Measurements from ENCODE around the gene EGFLAM.

The EGFLAM gene

DNA sequence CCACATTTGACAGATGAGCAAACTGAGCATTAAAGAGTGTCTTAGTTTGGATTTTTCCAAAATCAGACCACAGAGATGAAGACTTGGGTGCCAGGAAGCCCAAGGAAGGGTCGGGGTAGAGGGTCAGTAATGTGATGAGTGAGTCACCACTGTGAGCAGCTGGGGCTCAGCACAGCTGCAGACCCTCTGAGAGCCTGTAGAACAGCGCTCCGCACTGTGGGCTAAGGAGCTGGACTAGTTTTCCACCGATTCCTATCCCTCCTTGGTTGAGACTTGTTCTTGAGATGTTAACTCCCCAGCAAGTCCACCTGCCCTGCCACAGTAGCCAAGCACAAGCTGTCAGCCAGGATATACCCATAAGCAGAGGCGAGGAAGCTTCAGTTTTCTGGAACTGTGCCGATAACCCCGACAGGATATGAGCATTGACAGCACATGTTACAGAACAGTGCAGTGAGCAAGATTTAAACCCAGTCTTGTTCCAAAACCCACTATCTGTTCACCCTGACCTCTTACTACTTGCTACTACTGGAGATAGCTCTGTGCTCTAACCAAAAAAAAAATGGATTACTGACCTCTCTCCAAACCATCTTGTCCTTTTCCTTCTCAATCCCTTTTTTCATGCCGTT is 31.8 kb downstream of the EGFLAM start:
- no peak overlapping the region for H3K9ac ChIP-seq (ENCODE audit: low read length)
- TF ChIP-seq, protein P1, sequence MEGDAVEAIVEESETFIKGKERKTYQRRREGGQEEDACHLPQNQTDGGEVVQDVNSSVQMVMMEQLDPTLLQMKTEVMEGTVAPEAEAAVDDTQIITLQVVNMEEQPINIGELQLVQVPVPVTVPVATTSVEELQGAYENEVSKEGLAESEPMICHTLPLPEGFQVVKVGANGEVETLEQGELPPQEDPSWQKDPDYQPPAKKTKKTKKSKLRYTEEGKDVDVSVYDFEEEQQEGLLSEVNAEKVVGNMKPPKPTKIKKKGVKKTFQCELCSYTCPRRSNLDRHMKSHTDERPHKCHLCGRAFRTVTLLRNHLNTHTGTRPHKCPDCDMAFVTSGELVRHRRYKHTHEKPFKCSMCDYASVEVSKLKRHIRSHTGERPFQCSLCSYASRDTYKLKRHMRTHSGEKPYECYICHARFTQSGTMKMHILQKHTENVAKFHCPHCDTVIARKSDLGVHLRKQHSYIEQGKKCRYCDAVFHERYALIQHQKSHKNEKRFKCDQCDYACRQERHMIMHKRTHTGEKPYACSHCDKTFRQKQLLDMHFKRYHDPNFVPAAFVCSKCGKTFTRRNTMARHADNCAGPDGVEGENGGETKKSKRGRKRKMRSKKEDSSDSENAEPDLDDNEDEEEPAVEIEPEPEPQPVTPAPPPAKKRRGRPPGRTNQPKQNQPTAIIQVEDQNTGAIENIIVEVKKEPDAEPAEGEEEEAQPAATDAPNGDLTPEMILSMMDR (IDR thresholded peaks at IDR 0.05; ENCODE audit: insufficient read depth, low read length, poor library complexity, severe bottlenecking) = no peak
- TF ChIP-seq EZH2phosphoT487 (conservative IDR thresholded peaks at IDR 0.05; ENCODE audit: low read length) = no peak
- no peak overlapping the region for H3K27ac ChIP-seq (ENCODE audit: low read depth, low read length)
- H4K20me1 ChIP-seq (ENCODE audit: low read depth, low read length) = no peaks in the 10 kb centered on the region
- H3K27me3 ChIP-seq (ENCODE audit: low read length) = no peaks in the 10 kb centered on the region
- no peak overlapping the region for H3K4me2 ChIP-seq (ENCODE audit: low read depth, low read length, poor library complexity, severe bottlenecking)
- no peaks in the 10 kb centered on the region for H3K79me2 ChIP-seq (ENCODE audit: insufficient read depth, low read length)
- no peaks in the 10 kb centered on the region for H3F3A ChIP-seq (ENCODE audit: insufficient read depth)
- no peaks in the 10 kb centered on the region for H3K9me3 ChIP-seq (ENCODE audit: insufficient read depth, low read length)
- H3K4me3 ChIP-seq (ENCODE audit: insufficient read depth, low read length, poor library complexity, severe bottlenecking) = no peak overlapping the region
- no peak overlapping the region for H2AFZ ChIP-seq (ENCODE audit: low read depth, low read length, severe bottlenecking)
- no peaks in the 10 kb centered on the region for H3K9me2 ChIP-seq (replicated peaks; ENCODE audit: insufficient read depth, low read length)
- H3K36me3 ChIP-seq (ENCODE audit: low read length) = no peaks in the 10 kb centered on the region

DNA sequence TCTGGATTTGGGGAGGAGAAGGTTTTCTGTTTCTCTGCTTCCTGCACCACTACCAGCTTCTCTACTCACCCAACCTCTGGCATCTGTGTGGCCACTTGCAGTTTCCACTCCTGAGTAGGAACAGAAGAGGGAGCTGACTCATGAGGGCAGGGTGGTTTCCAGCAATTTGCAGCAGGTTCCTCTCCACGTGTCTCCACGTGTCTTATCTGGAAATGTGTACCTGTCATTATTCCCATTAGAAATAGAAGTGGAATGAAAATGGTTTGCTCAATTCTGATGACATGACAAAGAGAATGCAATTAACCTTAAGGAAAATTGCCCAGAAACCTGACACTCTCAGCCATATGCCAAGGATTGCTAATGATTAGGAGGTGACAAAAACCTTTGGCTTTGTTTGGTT is 33.0 kb downstream of the EGFLAM start:
- no peak for TF ChIP-seq EZH2phosphoT487 (conservative IDR thresholded peaks at IDR 0.05; ENCODE audit: low read length)
- no peak overlapping the region for H3K4me3 ChIP-seq (ENCODE audit: insufficient read depth, low read length, poor library complexity, severe bottlenecking)
- H3K27ac ChIP-seq (ENCODE audit: low read depth, low read length) = no peak overlapping the region
- H3K9ac ChIP-seq (ENCODE audit: low read length) = no peak overlapping the region
- no peak overlapping the region for H3K4me2 ChIP-seq (ENCODE audit: low read depth, low read length, poor library complexity, severe bottlenecking)
- no peaks in the 10 kb centered on the region for H4K20me1 ChIP-seq (ENCODE audit: low read depth, low read length)
- no peaks in the 10 kb centered on the region for H3F3A ChIP-seq (ENCODE audit: insufficient read depth)
- H3K36me3 ChIP-seq (ENCODE audit: low read length) = no peaks in the 10 kb centered on the region
- H3K9me2 ChIP-seq (replicated peaks; ENCODE audit: insufficient read depth, low read length) = no peaks in the 10 kb centered on the region
- no peak overlapping the region for H2AFZ ChIP-seq (ENCODE audit: low read depth, low read length, severe bottlenecking)
- no peaks in the 10 kb centered on the region for H3K79me2 ChIP-seq (ENCODE audit: insufficient read depth, low read length)
- H3K9me3 ChIP-seq (ENCODE audit: insufficient read depth, low read length) = no peaks in the 10 kb centered on the region
- H3K27me3 ChIP-seq (ENCODE audit: low read length) = no peaks in the 10 kb centered on the region

DNA sequence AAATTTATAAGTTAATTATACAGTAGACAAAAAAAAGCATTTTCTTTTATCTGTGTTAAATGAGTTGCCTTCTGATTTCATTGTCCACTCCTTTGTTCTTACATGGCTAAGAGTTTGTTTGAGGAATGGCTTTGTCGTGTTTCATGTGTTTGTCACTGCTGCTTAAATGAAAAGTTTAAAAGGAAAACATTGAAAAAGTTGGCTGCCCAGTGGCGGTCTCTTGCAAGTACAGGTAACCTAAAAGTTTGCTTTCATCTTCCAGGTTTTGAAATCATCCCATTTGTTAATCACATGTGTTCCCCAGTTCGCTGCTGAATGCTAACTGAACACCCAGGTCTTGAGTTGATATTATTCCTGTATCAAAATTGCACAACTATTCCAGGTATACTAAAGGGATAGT is 33.9 kb downstream of the EGFLAM start:
- no peaks in the 10 kb centered on the region for H3K9me3 ChIP-seq (ENCODE audit: insufficient read depth, low read length)
- H3K27ac ChIP-seq (ENCODE audit: low read depth, low read length) = no peak overlapping the region
- no peak overlapping the region for H2AFZ ChIP-seq (ENCODE audit: low read depth, low read length, severe bottlenecking)
- H3K4me2 ChIP-seq (ENCODE audit: low read depth, low read length, poor library complexity, severe bottlenecking) = no peak overlapping the region
- no peak for TF ChIP-seq EZH2phosphoT487 (conservative IDR thresholded peaks at IDR 0.05; ENCODE audit: low read length)
- TF ChIP-seq, protein P1 (IDR thresholded peaks at IDR 0.05; ENCODE audit: insufficient read depth, low read length, poor library complexity, severe bottlenecking) = no peak
- H3K36me3 ChIP-seq (ENCODE audit: low read length) = no peaks in the 10 kb centered on the region
- H3K9ac ChIP-seq (ENCODE audit: low read length) = no peak overlapping the region
- no peaks in the 10 kb centered on the region for H3K79me2 ChIP-seq (ENCODE audit: insufficient read depth, low read length)
- H3F3A ChIP-seq (ENCODE audit: insufficient read depth) = no peaks in the 10 kb centered on the region
- H3K27me3 ChIP-seq (ENCODE audit: low read length) = no peaks in the 10 kb centered on the region
- no peaks in the 10 kb centered on the region for H3K9me2 ChIP-seq (replicated peaks; ENCODE audit: insufficient read depth, low read length)
- H3K4me3 ChIP-seq (ENCODE audit: insufficient read depth, low read length, poor library complexity, severe bottlenecking) = no peak overlapping the region
- no peaks in the 10 kb centered on the region for H4K20me1 ChIP-seq (ENCODE audit: low read depth, low read length)

DNA sequence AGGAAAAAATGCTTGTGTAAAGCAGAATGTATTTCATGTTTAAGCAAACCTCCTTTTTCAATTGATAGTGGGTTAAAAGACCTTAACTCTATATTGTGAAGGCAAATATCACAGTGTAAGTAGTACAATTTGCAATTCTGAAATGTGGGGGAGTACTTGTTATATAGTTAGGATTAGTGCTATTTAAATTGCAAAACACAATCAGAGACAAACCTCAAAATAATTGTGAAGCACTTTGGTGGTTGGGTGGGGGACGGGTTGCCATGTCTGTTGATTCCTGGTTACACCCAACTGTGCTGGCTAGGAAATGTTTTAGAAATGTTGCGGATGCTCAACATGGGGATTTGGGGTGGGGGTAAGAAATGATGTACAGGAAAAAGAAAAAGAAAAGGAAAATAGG is 37.4 kb downstream of the EGFLAM start:
- Histone ChIP-seq H3K27me3 (ENCODE audit: low read length) (no peaks in the 10 kb centered on the region), H3K36me3 (ENCODE audit: low read length) (no peaks in the 10 kb centered on the region), H4K20me1 (ENCODE audit: low read depth, low read length) (no peaks in the 10 kb centered on the region), H3K9me2 (replicated peaks; ENCODE audit: insufficient read depth, low read length) (no peaks in the 10 kb centered on the region), H3K27ac (ENCODE audit: low read depth, low read length) (no peak overlapping the region), H3K79me2 (ENCODE audit: insufficient read depth, low read length) (no peaks in the 10 kb centered on the region), H3F3A (ENCODE audit: insufficient read depth) (no peaks in the 10 kb centered on the region), H3K9ac (ENCODE audit: low read length) (no peak overlapping the region), H3K4me2 (ENCODE audit: low read depth, low read length, poor library complexity, severe bottlenecking) (no peak overlapping the region), H2AFZ (ENCODE audit: low read depth, low read length, severe bottlenecking) (no peak overlapping the region), H3K4me3 (ENCODE audit: insufficient read depth, low read length, poor library complexity, severe bottlenecking) (no peak overlapping the region), H3K9me3 (ENCODE audit: insufficient read depth, low read length) (no peaks in the 10 kb centered on the region)
- no peak for TF ChIP-seq EZH2phosphoT487 (conservative IDR thresholded peaks at IDR 0.05; ENCODE audit: low read length)
- TF ChIP-seq, protein P1 (IDR thresholded peaks at IDR 0.05; ENCODE audit: insufficient read depth, low read length, poor library complexity, severe bottlenecking) = no peak
